Measurements from ENCODE around the gene OR2T4. TPM values are rescaled to one million over a fixed set of nuclear protein-coding genes. Genes with fewer than 3 reads are reported as not detected.

The OR2T4 gene
- total and polyA plus RNA-seq, 10 of the 15 experiments (the other 5 are each of a cell fraction or from before 2014, with no cell fraction given), result 0.22 to 0.30 TPM; not detected in 8

DNA sequence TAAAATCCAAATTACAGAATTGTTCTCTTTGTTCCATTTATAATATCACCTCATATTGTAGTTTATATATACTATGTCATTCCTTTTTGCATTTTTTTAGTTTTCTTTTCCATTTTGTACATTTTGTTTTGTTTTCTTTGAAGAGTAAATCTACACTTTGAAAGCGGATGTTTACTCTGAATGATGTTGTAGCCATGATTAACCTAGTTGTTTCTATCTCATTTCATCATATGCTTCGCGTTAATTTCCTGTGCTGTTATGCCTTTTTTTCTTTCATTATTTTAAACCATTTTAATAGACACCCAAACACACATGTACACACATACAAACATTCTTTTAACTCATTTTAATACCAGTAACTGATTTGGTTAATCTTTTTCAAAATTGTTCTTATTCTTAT is 19.4 kb downstream of the OR2T4 start:
- CTCF ChIA-PET, result no interaction called here
- Histone ChIP-seq H3K4me2 (ENCODE audit: control insufficient read depth, insufficient read depth) (no peak overlapping the region), H3K79me2 (ENCODE audit: control insufficient read depth, insufficient read depth, low read length) (no peaks in the 10 kb centered on the region), H4K20me1 (ENCODE audit: control insufficient read depth, insufficient read depth) (no peaks in the 10 kb centered on the region), H3K9me3 (replicated peaks; ENCODE audit: control insufficient read depth, insufficient read depth, low read length) (no peaks in the 10 kb centered on the region), H3K4me1 (ENCODE audit: control insufficient read depth, insufficient read depth, low read length) (no peaks in the 10 kb centered on the region), H2AFZ (ENCODE audit: control insufficient read depth, low read depth, low read length) (no peak overlapping the region), H3K4me3 (no peak overlapping the region), H3K27ac (ENCODE audit: control insufficient read depth, insufficient read depth) (no peak overlapping the region), H3K36me3 (ENCODE audit: control insufficient read depth in 2 of 2, insufficient read depth in 2 of 2, low read length in 1 of 2) (no peaks in the 10 kb centered on the region), H3K9ac (ENCODE audit: control insufficient read depth, insufficient read depth, low read length) (no peak overlapping the region), H3K27me3 (replicated peaks in 1 of 2; ENCODE audit: control insufficient read depth in 2 of 2, insufficient read depth in 2 of 2, low read length in 1 of 2) (no peaks in the 10 kb centered on the region)
- DNase-seq (ENCODE audit: low read depth, low spot score) (no peak), FAIRE-seq (no peak), ATAC-seq (no peak)
- POLR2A ChIA-PET, result no interaction called here
- SMC1A ChIA-PET (ENCODE audit: uncharacterized antibody, unreplicated experiment), result no interaction called here
- TF ChIP-seq PAX8 (IDR thresholded peaks at IDR 0.05), result no peak
- TF ChIP-seq, protein P1, sequence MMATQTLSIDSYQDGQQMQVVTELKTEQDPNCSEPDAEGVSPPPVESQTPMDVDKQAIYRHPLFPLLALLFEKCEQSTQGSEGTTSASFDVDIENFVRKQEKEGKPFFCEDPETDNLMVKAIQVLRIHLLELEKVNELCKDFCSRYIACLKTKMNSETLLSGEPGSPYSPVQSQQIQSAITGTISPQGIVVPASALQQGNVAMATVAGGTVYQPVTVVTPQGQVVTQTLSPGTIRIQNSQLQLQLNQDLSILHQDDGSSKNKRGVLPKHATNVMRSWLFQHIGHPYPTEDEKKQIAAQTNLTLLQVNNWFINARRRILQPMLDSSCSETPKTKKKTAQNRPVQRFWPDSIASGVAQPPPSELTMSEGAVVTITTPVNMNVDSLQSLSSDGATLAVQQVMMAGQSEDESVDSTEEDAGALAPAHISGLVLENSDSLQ (IDR thresholded peaks at IDR 0.05), result no peak
- TF ChIP-seq MEF2B (IDR thresholded peaks at IDR 0.05; ENCODE audit: partially characterized antibody, poor library complexity, severe bottlenecking), result no peak
- no peak for TF ChIP-seq CREM (IDR thresholded peaks at IDR 0.05; ENCODE audit: low read depth)
- TF ChIP-seq NR2F1 (conservative IDR thresholded peaks at IDR 0.05), result no peak
- no peak for TF ChIP-seq ASH2L (IDR thresholded peaks at IDR 0.05; ENCODE audit: borderline replicate concordance, low read depth)
- TF ChIP-seq NRF1 (conservative IDR thresholded peaks at IDR 0.05; ENCODE audit: low read depth, low read length), result no peak
- TF ChIP-seq, protein P2, sequence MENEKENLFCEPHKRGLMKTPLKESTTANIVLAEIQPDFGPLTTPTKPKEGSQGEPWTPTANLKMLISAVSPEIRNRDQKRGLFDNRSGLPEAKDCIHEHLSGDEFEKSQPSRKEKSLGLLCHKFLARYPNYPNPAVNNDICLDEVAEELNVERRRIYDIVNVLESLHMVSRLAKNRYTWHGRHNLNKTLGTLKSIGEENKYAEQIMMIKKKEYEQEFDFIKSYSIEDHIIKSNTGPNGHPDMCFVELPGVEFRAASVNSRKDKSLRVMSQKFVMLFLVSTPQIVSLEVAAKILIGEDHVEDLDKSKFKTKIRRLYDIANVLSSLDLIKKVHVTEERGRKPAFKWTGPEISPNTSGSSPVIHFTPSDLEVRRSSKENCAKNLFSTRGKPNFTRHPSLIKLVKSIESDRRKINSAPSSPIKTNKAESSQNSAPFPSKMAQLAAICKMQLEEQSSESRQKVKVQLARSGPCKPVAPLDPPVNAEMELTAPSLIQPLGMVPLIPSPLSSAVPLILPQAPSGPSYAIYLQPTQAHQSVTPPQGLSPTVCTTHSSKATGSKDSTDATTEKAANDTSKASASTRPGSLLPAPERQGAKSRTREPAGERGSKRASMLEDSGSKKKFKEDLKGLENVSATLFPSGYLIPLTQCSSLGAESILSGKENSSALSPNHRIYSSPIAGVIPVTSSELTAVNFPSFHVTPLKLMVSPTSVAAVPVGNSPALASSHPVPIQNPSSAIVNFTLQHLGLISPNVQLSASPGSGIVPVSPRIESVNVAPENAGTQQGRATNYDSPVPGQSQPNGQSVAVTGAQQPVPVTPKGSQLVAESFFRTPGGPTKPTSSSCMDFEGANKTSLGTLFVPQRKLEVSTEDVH (IDR thresholded peaks at IDR 0.05; ENCODE audit: low read depth, partially characterized antibody), result no peak
- TF ChIP-seq TARDBP (IDR thresholded peaks at IDR 0.05; ENCODE audit: borderline replicate concordance), result no peak
- no peak for TF ChIP-seq YY1 (IDR thresholded peaks at IDR 0.05; ENCODE audit: low read depth, low read length)
- TF ChIP-seq HDAC6 (IDR thresholded peaks at IDR 0.05; ENCODE audit: unreplicated experiment), result no peak
- TF ChIP-seq RAD51 (IDR thresholded peaks at IDR 0.05), result no peak
- TF ChIP-seq RB1 (IDR thresholded peaks at IDR 0.05; ENCODE audit: borderline replicate concordance), result no peak
- no peak for TF ChIP-seq SREBF1 (IDR thresholded peaks at IDR 0.05; ENCODE audit: low read length)
- no peak for TF ChIP-seq ZNF274 (IDR thresholded peaks at IDR 0.05; ENCODE audit: insufficient read depth, insufficient read length)
- no peak for TF ChIP-seq POLR2AphosphoS2 (IDR thresholded peaks at IDR 0.05; ENCODE audit: low read depth, low read length)
- TF ChIP-seq, protein P3, sequence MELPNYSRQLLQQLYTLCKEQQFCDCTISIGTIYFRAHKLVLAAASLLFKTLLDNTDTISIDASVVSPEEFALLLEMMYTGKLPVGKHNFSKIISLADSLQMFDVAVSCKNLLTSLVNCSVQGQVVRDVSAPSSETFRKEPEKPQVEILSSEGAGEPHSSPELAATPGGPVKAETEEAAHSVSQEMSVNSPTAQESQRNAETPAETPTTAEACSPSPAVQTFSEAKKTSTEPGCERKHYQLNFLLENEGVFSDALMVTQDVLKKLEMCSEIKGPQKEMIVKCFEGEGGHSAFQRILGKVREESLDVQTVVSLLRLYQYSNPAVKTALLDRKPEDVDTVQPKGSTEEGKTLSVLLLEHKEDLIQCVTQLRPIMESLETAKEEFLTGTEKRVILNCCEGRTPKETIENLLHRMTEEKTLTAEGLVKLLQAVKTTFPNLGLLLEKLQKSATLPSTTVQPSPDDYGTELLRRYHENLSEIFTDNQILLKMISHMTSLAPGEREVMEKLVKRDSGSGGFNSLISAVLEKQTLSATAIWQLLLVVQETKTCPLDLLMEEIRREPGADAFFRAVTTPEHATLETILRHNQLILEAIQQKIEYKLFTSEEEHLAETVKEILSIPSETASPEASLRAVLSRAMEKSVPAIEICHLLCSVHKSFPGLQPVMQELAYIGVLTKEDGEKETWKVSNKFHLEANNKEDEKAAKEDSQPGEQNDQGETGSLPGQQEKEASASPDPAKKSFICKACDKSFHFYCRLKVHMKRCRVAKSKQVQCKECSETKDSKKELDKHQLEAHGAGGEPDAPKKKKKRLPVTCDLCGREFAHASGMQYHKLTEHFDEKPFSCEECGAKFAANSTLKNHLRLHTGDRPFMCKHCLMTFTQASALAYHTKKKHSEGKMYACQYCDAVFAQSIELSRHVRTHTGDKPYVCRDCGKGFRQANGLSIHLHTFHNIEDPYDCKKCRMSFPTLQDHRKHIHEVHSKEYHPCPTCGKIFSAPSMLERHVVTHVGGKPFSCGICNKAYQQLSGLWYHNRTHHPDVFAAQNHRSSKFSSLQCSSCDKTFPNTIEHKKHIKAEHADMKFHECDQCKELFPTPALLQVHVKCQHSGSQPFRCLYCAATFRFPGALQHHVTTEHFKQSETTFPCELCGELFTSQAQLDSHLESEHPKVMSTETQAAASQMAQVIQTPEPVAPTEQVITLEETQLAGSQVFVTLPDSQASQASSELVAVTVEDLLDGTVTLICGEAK (IDR thresholded peaks at IDR 0.05; ENCODE audit: borderline replicate concordance), result no peak
- RAD21 ChIA-PET (ENCODE audit: unreplicated experiment), result no interaction called here
- no TSS peak for BruUV-seq (replicated peaks)
- in situ Hi-C loops (cut with MboI) (no loop called here), intact Hi-C loops (cut with micrococcal nuclease; ENCODE audit: unreplicated experiment) (no loop called here)
- 81% methylated on average over 3 of the region's 3 CpGs for WGBS (ENCODE audit: insufficient coverage, insufficient replicate concordance, low lambda C conversion rate, missing lambda C conversion rate)
